HEK293 (cell line): ENCODE measurements around the gene CRACDL.

ENCODE experiments used
- OVOL3 ChIP-seq: fragments of 450-650 bp; formaldehyde crosslinking; IDR thresholded peaks from 2 replicates; pipeline ENCODE4 v1.5.1; 2016; ENCODE audit warnings: missing biosample characterization, missing genetic modification characterization
- PRDM4 ChIP-seq: fragments of 450-650 bp; formaldehyde crosslinking; IDR thresholded peaks from 2 replicates; pipeline ENCODE4 v1.5.1; 2017; ENCODE audit warnings: missing biosample characterization, missing genetic modification characterization
- ZFHX2 ChIP-seq: fragments of 450-650 bp; formaldehyde crosslinking; conservative IDR thresholded peaks from 2 replicates; pipeline ENCODE4 v1.5.1; 2016; ENCODE audit warnings: missing biosample characterization, missing genetic modification characterization
- ZFP3 ChIP-seq: fragments of 450-650 bp; formaldehyde crosslinking; IDR thresholded peaks from 2 replicates; pipeline ENCODE4 v1.5.1; 2016; ENCODE audit warnings: low read depth, missing biosample characterization, missing genetic modification characterization
- ZNF140 ChIP-seq: fragments of 450-650 bp; formaldehyde crosslinking; IDR thresholded peaks from 2 replicates; pipeline ENCODE4 v1.5.1; 2016; ENCODE audit warnings: missing biosample characterization, missing genetic modification characterization
- ZNF157 ChIP-seq: fragments of 450-650 bp; formaldehyde crosslinking; IDR thresholded peaks from 2 replicates; pipeline ENCODE4 v1.5.1; 2016; ENCODE audit warnings: missing biosample characterization, missing genetic modification characterization
- ZNF175 ChIP-seq: fragments of 450-650 bp; formaldehyde crosslinking; IDR thresholded peaks from 2 replicates; pipeline ENCODE4 v1.5.1; 2016; ENCODE audit warnings: missing biosample characterization, missing genetic modification characterization
- ZNF202 ChIP-seq: fragments of 450-650 bp; formaldehyde crosslinking; IDR thresholded peaks from 2 replicates; pipeline ENCODE4 v1.5.1; 2016; ENCODE audit warnings: missing biosample characterization, missing genetic modification characterization, borderline replicate concordance
- ZNF292 ChIP-seq: fragments of 450-650 bp; formaldehyde crosslinking; IDR thresholded peaks from 2 replicates; pipeline ENCODE4 v1.5.1; 2016; ENCODE audit warnings: low read depth, missing biosample characterization, missing genetic modification characterization, borderline replicate concordance
- ZNF394 ChIP-seq: fragments of 450-650 bp; formaldehyde crosslinking; IDR thresholded peaks from 2 replicates; pipeline ENCODE4 v1.5.1; 2016; ENCODE audit warnings: missing biosample characterization, missing genetic modification characterization, mild to moderate bottlenecking, moderate library complexity, borderline replicate concordance
- ZNF426 ChIP-seq: fragments of 450-650 bp; formaldehyde crosslinking; IDR thresholded peaks from 2 replicates; pipeline ENCODE4 v1.5.1; 2017; ENCODE audit warnings: missing biosample characterization, missing genetic modification characterization, mild to moderate bottlenecking, inconsistent platforms, moderate library complexity
- ZNF433 ChIP-seq: fragments of 450-650 bp; formaldehyde crosslinking; IDR thresholded peaks from 2 replicates; pipeline ENCODE4 v1.5.1; 2016; ENCODE audit warnings: missing biosample characterization, missing genetic modification characterization, low read depth
- ZNF544 ChIP-seq: fragments of 450-650 bp; formaldehyde crosslinking; IDR thresholded peaks from 2 replicates; pipeline ENCODE4 v1.5.0; 2017; ENCODE audit warnings: missing biosample characterization, missing genetic modification characterization
- ZNF548 ChIP-seq: fragments of 450-650 bp; formaldehyde crosslinking; IDR thresholded peaks from 2 replicates; pipeline ENCODE4 v1.5.1; 2016; ENCODE audit warnings: missing biosample characterization, missing genetic modification characterization
- ZNF555 ChIP-seq: fragments of 450-650 bp; formaldehyde crosslinking; conservative IDR thresholded peaks from 2 replicates; pipeline ENCODE4 v1.5.1; 2017; ENCODE audit warnings: missing biosample characterization, mild to moderate bottlenecking, missing genetic modification characterization, inconsistent platforms
- ZNF560 ChIP-seq: fragments of 450-650 bp; formaldehyde crosslinking; IDR thresholded peaks from 2 replicates; pipeline ENCODE4 v1.5.1; 2017; ENCODE audit warnings: missing biosample characterization, missing genetic modification characterization, borderline replicate concordance
- ZNF623 ChIP-seq: fragments of 450-650 bp; formaldehyde crosslinking; IDR thresholded peaks from 2 replicates; pipeline ENCODE4 v1.5.1; 2016; ENCODE audit warnings: missing biosample characterization, missing genetic modification characterization
- ZNF654 ChIP-seq: fragments of 450-650 bp; formaldehyde crosslinking; IDR thresholded peaks from 2 replicates; pipeline ENCODE4 v1.5.1; 2016; ENCODE audit warnings: low read depth, missing biosample characterization, missing genetic modification characterization
- ZNF692 ChIP-seq: fragments of 450-650 bp; formaldehyde crosslinking; IDR thresholded peaks from 2 replicates; pipeline ENCODE4 v1.5.1; 2016; ENCODE audit warnings: missing biosample characterization, missing genetic modification characterization
- ZNF792 ChIP-seq: fragments of 450-650 bp; formaldehyde crosslinking; IDR thresholded peaks from 2 replicates; pipeline ENCODE4 v1.5.1; 2016; ENCODE audit warnings: missing biosample characterization, missing genetic modification characterization
- ZSCAN5A ChIP-seq: fragments of 450-650 bp; formaldehyde crosslinking; IDR thresholded peaks from 2 replicates; pipeline ENCODE4 v1.5.1; 2016; ENCODE audit warnings: missing biosample characterization, missing genetic modification characterization
- TF ChIP-seq, protein P1 (sequence below): fragments of 450-650 bp; formaldehyde crosslinking; IDR thresholded peaks from 2 replicates; pipeline ENCODE4 v1.5.1; 2016; ENCODE audit warnings: missing biosample characterization, missing genetic modification characterization
- TF ChIP-seq, protein P2 (sequence below): fragments of 450-650 bp; formaldehyde crosslinking; IDR thresholded peaks from 2 replicates; pipeline ENCODE4 v1.5.1; 2016; ENCODE audit warnings: missing biosample characterization, missing genetic modification characterization

The CRACDL gene

DNA sequence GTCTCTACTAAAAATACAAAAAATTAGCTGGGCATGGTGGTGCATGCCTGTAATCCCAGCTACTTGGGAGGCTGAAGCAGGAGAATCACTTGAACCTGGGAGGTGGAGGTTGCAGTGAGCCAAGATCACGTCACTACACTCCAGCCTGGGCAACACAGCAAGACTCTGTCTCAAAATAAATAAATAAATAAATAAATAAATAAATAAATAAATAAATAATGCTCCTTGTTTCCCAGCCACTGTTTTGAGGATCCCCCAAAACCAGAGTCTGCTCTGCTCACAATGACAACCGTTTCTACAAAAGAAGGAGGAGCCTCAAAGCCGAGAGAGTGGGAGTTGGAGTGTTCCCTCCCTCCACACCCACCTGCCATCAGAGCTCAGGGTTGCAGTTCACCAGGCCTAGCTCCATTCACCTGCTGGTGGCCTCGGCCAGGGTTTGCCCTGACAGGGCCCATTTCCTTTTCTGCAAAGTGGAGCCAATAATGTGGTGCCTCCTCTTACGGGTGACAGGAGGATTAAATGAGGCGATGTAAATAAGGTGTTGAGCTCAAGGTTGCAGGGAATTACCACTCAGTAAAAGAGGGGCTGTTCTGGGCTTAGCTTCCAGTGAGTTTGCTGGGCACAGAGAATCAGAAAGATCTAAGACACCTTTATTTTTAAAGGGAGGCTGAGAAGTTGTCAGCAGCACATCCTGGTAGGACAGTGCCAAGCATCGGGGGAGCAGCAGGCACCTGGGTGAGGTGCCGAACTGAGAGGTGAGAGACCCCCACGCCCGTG is 25.5 kb downstream of the CRACDL start (continued):
- TF ChIP-seq ZFP3 (tag by site-specific recombination) (no peak), ZNF544 (tag by site-specific recombination) (no peak), ZFHX2 (tag by site-specific recombination) (no peak), PRDM4 (tag by site-specific recombination) (no peak), ZNF157 (no peak), ZNF555 (tag by site-specific recombination) (peak; percentile 56), ZNF560 (tag by site-specific recombination) (0 out of 2 replicates have a peak, but pooled peaks have one; percentile 13), ZNF433 (0 out of 2 replicates have a peak, but pooled peaks have one; percentile 25), ZNF792 (tag by site-specific recombination) (no peak), ZSCAN5A (no peak), ZNF623 (tag by site-specific recombination) (peak; percentile 53), ZNF426 (tag by site-specific recombination) (peak; percentile 63), ZNF140 (tag by site-specific recombination) (peak; percentile 52; the same call in 1 of the 2 replicates), ZNF394 (tag by site-specific recombination) (peak; percentile 84), ZNF202 (0 out of 2 replicates have a peak, but pooled peaks have one; percentile 63), OVOL3 (peak; percentile 23; the same call in 1 of the 2 replicates), ZNF175 (tag by site-specific recombination) (no peak), ZNF692 (no peak), ZNF548 (tag by site-specific recombination) (no peak), ZNF654 (tag by site-specific recombination) (0 out of 2 replicates have a peak, but pooled peaks have one; percentile 13), ZNF292 (0 out of 2 replicates have a peak, but pooled peaks have one; percentile 9)
- TF ChIP-seq, protein P1, sequence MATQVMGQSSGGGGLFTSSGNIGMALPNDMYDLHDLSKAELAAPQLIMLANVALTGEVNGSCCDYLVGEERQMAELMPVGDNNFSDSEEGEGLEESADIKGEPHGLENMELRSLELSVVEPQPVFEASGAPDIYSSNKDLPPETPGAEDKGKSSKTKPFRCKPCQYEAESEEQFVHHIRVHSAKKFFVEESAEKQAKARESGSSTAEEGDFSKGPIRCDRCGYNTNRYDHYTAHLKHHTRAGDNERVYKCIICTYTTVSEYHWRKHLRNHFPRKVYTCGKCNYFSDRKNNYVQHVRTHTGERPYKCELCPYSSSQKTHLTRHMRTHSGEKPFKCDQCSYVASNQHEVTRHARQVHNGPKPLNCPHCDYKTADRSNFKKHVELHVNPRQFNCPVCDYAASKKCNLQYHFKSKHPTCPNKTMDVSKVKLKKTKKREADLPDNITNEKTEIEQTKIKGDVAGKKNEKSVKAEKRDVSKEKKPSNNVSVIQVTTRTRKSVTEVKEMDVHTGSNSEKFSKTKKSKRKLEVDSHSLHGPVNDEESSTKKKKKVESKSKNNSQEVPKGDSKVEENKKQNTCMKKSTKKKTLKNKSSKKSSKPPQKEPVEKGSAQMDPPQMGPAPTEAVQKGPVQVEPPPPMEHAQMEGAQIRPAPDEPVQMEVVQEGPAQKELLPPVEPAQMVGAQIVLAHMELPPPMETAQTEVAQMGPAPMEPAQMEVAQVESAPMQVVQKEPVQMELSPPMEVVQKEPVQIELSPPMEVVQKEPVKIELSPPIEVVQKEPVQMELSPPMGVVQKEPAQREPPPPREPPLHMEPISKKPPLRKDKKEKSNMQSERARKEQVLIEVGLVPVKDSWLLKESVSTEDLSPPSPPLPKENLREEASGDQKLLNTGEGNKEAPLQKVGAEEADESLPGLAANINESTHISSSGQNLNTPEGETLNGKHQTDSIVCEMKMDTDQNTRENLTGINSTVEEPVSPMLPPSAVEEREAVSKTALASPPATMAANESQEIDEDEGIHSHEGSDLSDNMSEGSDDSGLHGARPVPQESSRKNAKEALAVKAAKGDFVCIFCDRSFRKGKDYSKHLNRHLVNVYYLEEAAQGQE (tag by site-specific recombination): peak; percentile 59
- TF ChIP-seq, protein P2, sequence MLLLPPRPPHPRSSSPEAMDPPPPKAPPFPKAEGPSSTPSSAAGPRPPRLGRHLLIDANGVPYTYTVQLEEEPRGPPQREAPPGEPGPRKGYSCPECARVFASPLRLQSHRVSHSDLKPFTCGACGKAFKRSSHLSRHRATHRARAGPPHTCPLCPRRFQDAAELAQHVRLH (tag by site-specific recombination): no peak
